SK-N-SH (cell line): ENCODE results near the gene SERPINB13. TPM values are rescaled to one million over a fixed set of nuclear protein-coding genes. Genes with fewer than 3 reads are reported as not detected.

Experiments used
- CTCF ChIA-PET: fragments of 300-600, 350-600 bp; formaldehyde crosslinking; extraction: SDS; loops from one replicate; lab custom pipeline; 2021; lab: Yijun Ruan, JAX
- POLR2A ChIA-PET: fragments of 350-600 bp; sonication (Branson Sonifier 250); formaldehyde crosslinking; extraction: SDS; loops from one replicate; lab custom pipeline; 2020; ENCODE audit warnings: antibody characterized with exemption, inconsistent platforms; lab: Yijun Ruan, JAX
- DNase-seq: peaks from one replicate; pipeline ENCODE4 v3.0.0; 2012
- H2AFZ ChIP-seq: fragments of 200-600 bp; sonication (generic); 2 replicates; pipeline ENCODE4 v1.8.1; 2016; ENCODE audit warnings: antibody characterized with exemption, mild to moderate bottlenecking, low read depth
- H3F3A ChIP-seq: fragments of 200-600 bp; sonication (generic); replicated peaks from 2 replicates; pipeline ENCODE3; 2016; ENCODE audit warnings: antibody characterized with exemption, mild to moderate bottlenecking; ENCODE audit not compliant: insufficient read depth
- H3K27ac ChIP-seq, 2 experiments: fragments of 200-500 bp in 1 of 2; fragments of 200-600 bp in 1 of 2; sonication (Bioruptor generic) in 1 of 2; sonication (generic), shearing (Covaris generic) in 1 of 2; 2 replicates each; pipeline versions ENCODE4 v1.5.1 to v1.6.1; 2014 to 2016; ENCODE audit warnings: low read depth in 2 of 2, inconsistent platforms in 1 of 2, low read length in 1 of 2, mild to moderate bottlenecking in 1 of 2, mixed read lengths in 1 of 2
- H3K27me3 ChIP-seq: fragments of 200-600 bp; sonication (generic), shearing (Covaris generic); 2 replicates; pipeline ENCODE4 v1.6.1; 2016; ENCODE audit warnings: mixed run types; ENCODE audit not compliant: insufficient read depth
- H3K36me3 ChIP-seq, 2 experiments: fragments of 200-500 bp in 1 of 2; fragments of 200-600 bp in 1 of 2; sonication (Bioruptor generic) in 1 of 2; sonication (generic) in 1 of 2; replicated peaks in 1 of 2; 2 replicates each; pipeline versions ENCODE3 to v1.5.1; 2014 to 2016; ENCODE audit warnings: low read length in 1 of 2, mild to moderate bottlenecking in 1 of 2; ENCODE audit not compliant: insufficient read depth in 2 of 2, control insufficient read depth in 1 of 2
- H3K4me1 ChIP-seq, 2 experiments: fragments of 200-500 bp in 1 of 2; fragments of 200-600 bp in 1 of 2; sonication (Bioruptor generic) in 1 of 2; sonication (generic), shearing (Covaris generic) in 1 of 2; 2 replicates each; pipeline versions ENCODE4 v1.5.1 to v1.6.1; 2014 to 2016; ENCODE audit warnings: low read depth in 1 of 2, low read length in 1 of 2, mixed run types in 1 of 2; ENCODE audit not compliant: insufficient read depth in 2 of 2, control insufficient read depth in 1 of 2
- H3K4me2 ChIP-seq: fragments of 200-600 bp; sonication (generic), shearing (Covaris generic); 2 replicates; pipeline ENCODE4 v1.6.1; 2017; ENCODE audit warnings: mixed run types
- H3K4me3 ChIP-seq, 2 experiments: fragments of 200-500 bp in 1 of 2; fragments of 200-600 bp in 1 of 2; sonication (Bioruptor generic) in 1 of 2; sonication (generic), shearing (Covaris generic) in 1 of 2; 2 replicates each; pipeline versions ENCODE4 v1.5.1 to v1.8.1; 2014 to 2016; ENCODE audit warnings: low read depth in 2 of 2, inconsistent platforms in 1 of 2, low read length in 1 of 2, mild to moderate bottlenecking in 1 of 2, mixed read lengths in 1 of 2, moderate library complexity in 1 of 2
- H3K79me2 ChIP-seq: fragments of 200-600 bp; sonication (generic); 2 replicates; pipeline ENCODE4 v1.8.1; 2017; ENCODE audit warnings: mild to moderate bottlenecking; ENCODE audit not compliant: insufficient read depth
- H3K9ac ChIP-seq: fragments of 200-600 bp; sonication (generic); 2 replicates; pipeline ENCODE4 v1.6.1; 2017; ENCODE audit warnings: mixed run types
- H3K9me2 ChIP-seq: fragments of 200-600 bp; sonication (generic); 2 replicates; pipeline ENCODE4 v1.6.1; 2017; ENCODE audit warnings: mixed run types
- H3K9me3 ChIP-seq: fragments of 200-600 bp; sonication (generic); 2 replicates; pipeline ENCODE4 v1.6.1; 2017; ENCODE audit warnings: mixed run types, mild to moderate bottlenecking, moderate library complexity
- H4K20me1 ChIP-seq: fragments of 200-600 bp; sonication (generic); 2 replicates; pipeline ENCODE4 v1.6.1; 2017; ENCODE audit warnings: mild to moderate bottlenecking, mixed run types; ENCODE audit not compliant: insufficient read depth
- EZH2phosphoT487 ChIP-seq: fragments of 200-600 bp; sonication (generic); IDR thresholded peaks from 2 replicates; pipeline ENCODE4 v1.6.1; 2017; ENCODE audit warnings: low read depth, mixed run types, mild to moderate bottlenecking, antibody characterized with exemption, moderate library complexity, borderline replicate concordance
- FOXJ3 ChIP-seq: sonication (generic); formaldehyde crosslinking; IDR thresholded peaks from 2 replicates; pipeline ENCODE4 v1.5.1; 2020; ENCODE audit warnings: mild to moderate bottlenecking, missing genetic modification reagents
- FOXM1 ChIP-seq: IDR thresholded peaks from 2 replicates; pipeline ENCODE4 v1.4.0; 2012; ENCODE audit warnings: low read depth, mild to moderate bottlenecking
- MEF2A ChIP-seq: IDR thresholded peaks from 2 replicates; pipeline ENCODE4 v1.4.0; 2012; ENCODE audit warnings: low read depth, borderline replicate concordance
- NFIC ChIP-seq: IDR thresholded peaks from 2 replicates; pipeline ENCODE4 v1.4.0; 2012; ENCODE audit warnings: borderline replicate concordance
- RXRA ChIP-seq: IDR thresholded peaks from 2 replicates; pipeline ENCODE4 v1.4.0; 2012; ENCODE audit warnings: low read depth, mild to moderate bottlenecking, borderline replicate concordance
- TAF1 ChIP-seq: IDR thresholded peaks from 2 replicates; pipeline ENCODE4 v1.6.1; 2012; ENCODE audit warnings: low read depth, mild to moderate bottlenecking, low read length, moderate library complexity, borderline replicate concordance
- WGBS: methylation state at CpG from one replicate; pipeline ENCODE4 v1.1.6; 2017; ENCODE audit warnings: low lambda C conversion rate; 5-methylcytosine and 5-hydroxymethylcytosine counted together
- polyA plus RNA-seq, 3 experiments: library from polyadenylated mRNA; depleted of rRNA; stranded (reverse); fragments of >200 nt; gene quantifications; 2 replicates each; pipeline ENCODE4 v1.2.3, GENCODE V29; 2012
- TF ChIP-seq, protein P1 (sequence below): IDR thresholded peaks from 2 replicates; pipeline ENCODE4 v1.6.1; 2012; ENCODE audit warnings: mild to moderate bottlenecking, low read depth, low read length, moderate library complexity
- TF ChIP-seq, protein P2 (sequence below): fragments of 150-350 bp; IDR thresholded peaks from 2 replicates; pipeline ENCODE4 v1.6.1; 2017; ENCODE audit warnings: antibody characterized with exemption, low read length, low read depth, borderline replicate concordance
- TF ChIP-seq, protein P3 (sequence below): fragments of 150-350 bp; IDR thresholded peaks from 2 replicates; pipeline ENCODE4 v1.6.1; 2016; ENCODE audit warnings: mild to moderate bottlenecking, low read depth, low read length

Gene SERPINB13
- polyA plus RNA-seq, 1 of the 3 experiments (the other 2 are of a cell fraction), result not detected

DNA sequence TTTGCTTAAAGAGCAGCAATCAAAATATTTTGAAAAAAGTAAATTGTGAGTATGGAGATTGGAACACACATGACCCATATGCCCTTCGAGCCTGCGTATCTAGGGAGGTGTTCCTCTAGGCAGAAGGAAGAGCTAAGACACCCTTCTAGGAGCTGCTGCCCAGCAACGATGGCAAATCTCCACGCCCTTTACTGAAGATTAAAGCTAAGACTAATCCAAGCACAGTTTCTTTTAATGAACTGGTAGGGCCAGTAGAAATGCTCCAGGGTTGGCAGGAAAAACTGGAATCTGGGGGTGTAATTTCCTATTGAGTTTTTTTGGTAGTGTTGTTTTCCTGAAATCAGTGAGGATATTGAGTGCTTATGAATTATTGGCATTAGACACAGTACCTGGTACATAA, 712 bp upstream of the SERPINB13 start (continued):
- TF ChIP-seq EZH2phosphoT487, result no peak
- no peak for TF ChIP-seq TAF1
- no peak for TF ChIP-seq FOXJ3 (CRISPR knock-in tag)
- TF ChIP-seq, protein P1, sequence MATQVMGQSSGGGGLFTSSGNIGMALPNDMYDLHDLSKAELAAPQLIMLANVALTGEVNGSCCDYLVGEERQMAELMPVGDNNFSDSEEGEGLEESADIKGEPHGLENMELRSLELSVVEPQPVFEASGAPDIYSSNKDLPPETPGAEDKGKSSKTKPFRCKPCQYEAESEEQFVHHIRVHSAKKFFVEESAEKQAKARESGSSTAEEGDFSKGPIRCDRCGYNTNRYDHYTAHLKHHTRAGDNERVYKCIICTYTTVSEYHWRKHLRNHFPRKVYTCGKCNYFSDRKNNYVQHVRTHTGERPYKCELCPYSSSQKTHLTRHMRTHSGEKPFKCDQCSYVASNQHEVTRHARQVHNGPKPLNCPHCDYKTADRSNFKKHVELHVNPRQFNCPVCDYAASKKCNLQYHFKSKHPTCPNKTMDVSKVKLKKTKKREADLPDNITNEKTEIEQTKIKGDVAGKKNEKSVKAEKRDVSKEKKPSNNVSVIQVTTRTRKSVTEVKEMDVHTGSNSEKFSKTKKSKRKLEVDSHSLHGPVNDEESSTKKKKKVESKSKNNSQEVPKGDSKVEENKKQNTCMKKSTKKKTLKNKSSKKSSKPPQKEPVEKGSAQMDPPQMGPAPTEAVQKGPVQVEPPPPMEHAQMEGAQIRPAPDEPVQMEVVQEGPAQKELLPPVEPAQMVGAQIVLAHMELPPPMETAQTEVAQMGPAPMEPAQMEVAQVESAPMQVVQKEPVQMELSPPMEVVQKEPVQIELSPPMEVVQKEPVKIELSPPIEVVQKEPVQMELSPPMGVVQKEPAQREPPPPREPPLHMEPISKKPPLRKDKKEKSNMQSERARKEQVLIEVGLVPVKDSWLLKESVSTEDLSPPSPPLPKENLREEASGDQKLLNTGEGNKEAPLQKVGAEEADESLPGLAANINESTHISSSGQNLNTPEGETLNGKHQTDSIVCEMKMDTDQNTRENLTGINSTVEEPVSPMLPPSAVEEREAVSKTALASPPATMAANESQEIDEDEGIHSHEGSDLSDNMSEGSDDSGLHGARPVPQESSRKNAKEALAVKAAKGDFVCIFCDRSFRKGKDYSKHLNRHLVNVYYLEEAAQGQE, result no peak
- no peak for TF ChIP-seq FOXM1

DNA sequence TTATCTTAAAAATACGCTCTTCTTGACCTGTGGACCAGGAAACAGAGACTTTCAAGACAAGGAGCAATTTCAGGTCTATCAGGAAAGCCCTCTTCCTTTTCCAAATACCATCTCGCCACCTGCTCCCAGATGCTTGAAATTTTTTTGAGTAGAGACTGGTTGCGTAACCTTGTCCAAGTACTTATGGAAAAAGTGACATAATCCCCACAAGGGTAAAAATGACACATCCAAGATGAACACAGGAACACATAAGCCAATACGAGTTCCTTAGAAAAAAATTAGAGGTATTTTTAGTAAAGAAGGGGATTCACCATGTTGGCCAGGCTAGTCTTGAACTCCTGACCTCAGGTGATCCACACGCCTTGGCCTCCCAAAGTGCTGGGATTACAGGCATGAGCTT, 1.8 kb downstream of the SERPINB13 start:
- CTCF ChIA-PET, result interaction anchor here (3.3 kb wide), 1 partner anchor 10 kb away, joined by 21 read pairs; no protein-coding TSS in a partner anchor

More for the DNA sequence above, 1.8 kb downstream of the SERPINB13 start:
- Histone ChIP-seq H3K27ac (no peak overlapping the region), H2AFZ (no peak overlapping the region), H3K79me2 (no peaks in the 10 kb centered on the region), H3K9me3 (no peaks in the 10 kb centered on the region), H3K9me2 (no peaks in the 10 kb centered on the region), H3K4me1 (no peaks in the 10 kb centered on the region; a peak in 1 of 4 replicates), H4K20me1 (no peaks in the 10 kb centered on the region), H3K4me2 (no peak overlapping the region), H3K9ac (no peak overlapping the region), H3K36me3 (no peaks in the 10 kb centered on the region), H3K27me3 (peaks cover 14% of the 10 kb centered on the region; the same call in 1 of the 2 replicates), H3F3A (no peaks in the 10 kb centered on the region), H3K4me3 (no peak overlapping the region)
- WGBS, result 8% methylated on average over 5 of the region's 5 CpGs
- POLR2A ChIA-PET, result no interaction called here
- no peak for DNase-seq
- TF ChIP-seq, protein P2, sequence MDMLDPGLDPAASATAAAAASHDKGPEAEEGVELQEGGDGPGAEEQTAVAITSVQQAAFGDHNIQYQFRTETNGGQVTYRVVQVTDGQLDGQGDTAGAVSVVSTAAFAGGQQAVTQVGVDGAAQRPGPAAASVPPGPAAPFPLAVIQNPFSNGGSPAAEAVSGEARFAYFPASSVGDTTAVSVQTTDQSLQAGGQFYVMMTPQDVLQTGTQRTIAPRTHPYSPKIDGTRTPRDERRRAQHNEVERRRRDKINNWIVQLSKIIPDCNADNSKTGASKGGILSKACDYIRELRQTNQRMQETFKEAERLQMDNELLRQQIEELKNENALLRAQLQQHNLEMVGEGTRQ, result no peak
- no peak for TF ChIP-seq NFIC
- no peak for TF ChIP-seq RXRA
- TF ChIP-seq MEF2A, result no peak
- TF ChIP-seq, protein P1, result no peak
- TF ChIP-seq, protein P3, sequence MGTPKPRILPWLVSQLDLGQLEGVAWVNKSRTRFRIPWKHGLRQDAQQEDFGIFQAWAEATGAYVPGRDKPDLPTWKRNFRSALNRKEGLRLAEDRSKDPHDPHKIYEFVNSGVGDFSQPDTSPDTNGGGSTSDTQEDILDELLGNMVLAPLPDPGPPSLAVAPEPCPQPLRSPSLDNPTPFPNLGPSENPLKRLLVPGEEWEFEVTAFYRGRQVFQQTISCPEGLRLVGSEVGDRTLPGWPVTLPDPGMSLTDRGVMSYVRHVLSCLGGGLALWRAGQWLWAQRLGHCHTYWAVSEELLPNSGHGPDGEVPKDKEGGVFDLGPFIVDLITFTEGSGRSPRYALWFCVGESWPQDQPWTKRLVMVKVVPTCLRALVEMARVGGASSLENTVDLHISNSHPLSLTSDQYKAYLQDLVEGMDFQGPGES, result no peak
